Measurements from ENCODE around the gene KRT75.

Gene KRT75

DNA sequence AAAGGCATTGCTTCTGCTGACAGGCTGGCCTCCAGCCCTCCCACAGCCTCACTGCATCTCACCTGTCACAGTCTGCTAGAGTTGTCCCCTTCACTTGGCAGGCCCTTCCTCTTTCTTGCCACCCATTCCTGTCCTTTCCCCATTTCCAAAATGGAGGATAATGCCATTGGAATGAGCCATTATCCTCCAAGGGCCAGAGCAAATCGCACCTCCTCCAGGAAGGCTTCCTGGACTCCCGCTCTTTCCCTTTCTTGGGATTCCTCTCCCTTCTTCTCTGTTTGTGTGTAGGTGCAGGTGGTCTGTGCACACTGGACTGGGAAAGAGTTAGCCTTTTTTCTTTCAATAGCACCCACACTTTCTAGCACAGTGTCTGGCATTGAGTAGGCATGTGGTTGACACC is 31.8 kb downstream of the KRT75 start:
- TF ChIP-seq, protein P1, sequence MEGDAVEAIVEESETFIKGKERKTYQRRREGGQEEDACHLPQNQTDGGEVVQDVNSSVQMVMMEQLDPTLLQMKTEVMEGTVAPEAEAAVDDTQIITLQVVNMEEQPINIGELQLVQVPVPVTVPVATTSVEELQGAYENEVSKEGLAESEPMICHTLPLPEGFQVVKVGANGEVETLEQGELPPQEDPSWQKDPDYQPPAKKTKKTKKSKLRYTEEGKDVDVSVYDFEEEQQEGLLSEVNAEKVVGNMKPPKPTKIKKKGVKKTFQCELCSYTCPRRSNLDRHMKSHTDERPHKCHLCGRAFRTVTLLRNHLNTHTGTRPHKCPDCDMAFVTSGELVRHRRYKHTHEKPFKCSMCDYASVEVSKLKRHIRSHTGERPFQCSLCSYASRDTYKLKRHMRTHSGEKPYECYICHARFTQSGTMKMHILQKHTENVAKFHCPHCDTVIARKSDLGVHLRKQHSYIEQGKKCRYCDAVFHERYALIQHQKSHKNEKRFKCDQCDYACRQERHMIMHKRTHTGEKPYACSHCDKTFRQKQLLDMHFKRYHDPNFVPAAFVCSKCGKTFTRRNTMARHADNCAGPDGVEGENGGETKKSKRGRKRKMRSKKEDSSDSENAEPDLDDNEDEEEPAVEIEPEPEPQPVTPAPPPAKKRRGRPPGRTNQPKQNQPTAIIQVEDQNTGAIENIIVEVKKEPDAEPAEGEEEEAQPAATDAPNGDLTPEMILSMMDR (conservative IDR thresholded peaks at IDR 0.05; ENCODE audit: low read depth, low read length) = no peak
- no peak overlapping the region for H3K4me3 ChIP-seq (ENCODE audit: low read depth, low read length)
- DNase-seq (ENCODE audit: low read depth) = no peak

DNA sequence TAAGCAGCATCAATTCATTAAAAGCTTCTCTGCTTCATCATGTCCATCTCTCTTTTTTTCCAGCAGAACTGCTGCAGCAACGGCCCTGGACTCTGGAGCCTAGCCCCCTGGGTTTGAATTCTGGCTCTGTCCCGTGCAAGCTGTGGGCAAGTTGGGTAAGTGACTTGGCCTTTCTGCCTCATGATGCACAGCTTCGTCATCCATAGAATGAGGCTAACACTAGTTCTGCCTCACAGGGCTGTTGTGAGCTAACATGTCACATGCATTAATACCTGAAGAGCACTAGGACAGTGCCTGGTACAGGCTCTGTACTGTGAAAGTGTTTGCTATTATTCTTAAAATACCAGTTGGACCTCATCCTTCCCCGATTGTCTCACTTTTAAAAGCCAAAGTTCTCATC is 32.2 kb downstream of the KRT75 start:
- no peak overlapping the region for H3K4me3 ChIP-seq (ENCODE audit: low read depth, low read length)
- TF ChIP-seq, protein P1 (conservative IDR thresholded peaks at IDR 0.05; ENCODE audit: low read depth, low read length) = no peak

DNA sequence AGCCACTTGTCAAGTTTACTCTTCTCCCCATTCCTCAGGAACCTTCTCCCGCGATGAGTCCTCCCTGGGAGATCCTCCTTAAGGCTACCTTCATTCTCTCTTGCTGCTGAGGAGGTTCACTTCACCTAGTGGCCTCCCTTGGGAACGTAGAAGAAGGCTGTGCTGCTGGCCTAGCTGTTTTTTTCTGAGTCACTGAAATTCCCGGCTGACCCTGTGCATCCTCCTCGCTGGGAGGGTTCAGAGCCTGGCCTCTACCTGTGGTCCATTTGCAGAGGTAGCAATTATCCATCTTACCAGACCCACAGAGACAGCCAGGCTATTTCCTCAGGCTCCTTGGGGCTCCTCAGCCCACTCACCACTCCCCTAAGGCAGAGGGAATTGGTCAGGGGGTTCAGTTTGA is 32.6 kb downstream of the KRT75 start:
- H3K4me3 ChIP-seq (ENCODE audit: low read depth, low read length) = no peak overlapping the region
- TF ChIP-seq, protein P1 (conservative IDR thresholded peaks at IDR 0.05; ENCODE audit: low read depth, low read length) = no peak
- no peak for DNase-seq (ENCODE audit: low read depth)

More for the DNA sequence above, 32.2 kb downstream of the KRT75 start:
- DNase-seq (ENCODE audit: low read depth) = no peak

DNA sequence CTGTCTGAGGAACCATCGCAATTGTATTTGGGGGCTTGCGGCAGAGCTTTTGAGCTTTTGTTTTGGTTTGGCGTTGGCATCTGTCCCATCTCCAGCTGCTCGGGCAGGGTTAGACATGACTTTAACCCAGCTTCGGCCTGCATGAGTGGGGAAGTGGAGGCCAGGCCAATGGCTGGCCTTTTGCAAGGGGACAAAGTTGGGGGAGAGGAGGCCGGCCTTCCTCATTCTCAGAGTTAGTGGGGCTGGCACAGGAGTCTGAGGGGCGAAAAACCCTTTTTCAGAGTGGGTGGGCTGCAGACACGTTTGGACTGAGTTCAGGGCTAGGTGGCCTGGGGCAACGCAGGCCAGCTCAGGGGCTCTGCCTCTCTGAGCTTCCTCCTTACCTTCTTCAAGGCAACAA is 33.3 kb downstream of the KRT75 start:
- DNase-seq (ENCODE audit: low read depth) = no peak
- H3K4me3 ChIP-seq (ENCODE audit: low read depth, low read length) = no peak overlapping the region
- TF ChIP-seq, protein P1 (conservative IDR thresholded peaks at IDR 0.05; ENCODE audit: low read depth, low read length) = no peak

DNA sequence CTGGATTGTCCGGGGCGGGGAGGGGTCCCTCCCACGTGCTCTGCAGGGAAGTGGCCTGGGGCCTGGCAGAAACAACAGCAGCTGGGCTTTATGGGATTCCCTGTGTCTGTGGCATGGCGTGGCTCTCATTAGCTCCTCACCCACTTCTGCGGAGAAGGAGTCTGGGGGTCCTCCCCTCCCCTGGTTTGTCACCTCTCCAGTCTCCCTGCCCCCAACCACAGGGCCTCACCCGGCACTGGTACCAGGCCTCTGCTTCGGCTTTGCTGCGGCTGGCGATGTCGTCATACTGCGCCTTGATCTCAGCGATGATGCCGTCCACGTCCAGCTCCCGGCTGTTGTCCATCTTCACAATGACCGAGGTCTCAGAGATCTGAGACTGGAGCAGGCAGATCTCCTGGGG is 34.4 kb downstream of the KRT75 start:
- no peak overlapping the region for H3K4me3 ChIP-seq (ENCODE audit: low read depth, low read length)
- no peak for DNase-seq (ENCODE audit: low read depth)
- TF ChIP-seq, protein P1 (conservative IDR thresholded peaks at IDR 0.05; ENCODE audit: low read depth, low read length) = no peak

DNA sequence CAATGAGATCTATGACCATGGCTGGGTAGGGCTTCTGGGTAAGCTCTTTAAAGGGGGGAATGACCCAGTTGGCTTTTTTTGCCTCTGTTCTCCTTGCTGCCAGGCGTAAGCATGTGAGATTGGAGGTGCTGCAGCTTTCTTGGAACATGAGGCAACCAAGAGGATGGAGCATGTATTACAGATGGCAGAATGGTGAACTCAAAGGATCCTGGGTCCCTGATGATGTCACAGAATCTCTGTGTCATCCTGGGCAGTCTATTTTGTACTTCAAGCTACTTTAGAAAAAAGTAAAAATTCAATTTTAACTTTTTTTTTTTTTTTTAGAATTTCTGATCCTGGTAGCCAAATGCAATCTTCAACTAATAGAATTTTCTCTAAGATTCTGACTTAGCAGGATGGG is 36.0 kb downstream of the KRT75 start:
- H3K4me3 ChIP-seq (ENCODE audit: low read depth, low read length) = no peak overlapping the region
- TF ChIP-seq, protein P1 (conservative IDR thresholded peaks at IDR 0.05; ENCODE audit: low read depth, low read length) = no peak
- no peak for DNase-seq (ENCODE audit: low read depth)

DNA sequence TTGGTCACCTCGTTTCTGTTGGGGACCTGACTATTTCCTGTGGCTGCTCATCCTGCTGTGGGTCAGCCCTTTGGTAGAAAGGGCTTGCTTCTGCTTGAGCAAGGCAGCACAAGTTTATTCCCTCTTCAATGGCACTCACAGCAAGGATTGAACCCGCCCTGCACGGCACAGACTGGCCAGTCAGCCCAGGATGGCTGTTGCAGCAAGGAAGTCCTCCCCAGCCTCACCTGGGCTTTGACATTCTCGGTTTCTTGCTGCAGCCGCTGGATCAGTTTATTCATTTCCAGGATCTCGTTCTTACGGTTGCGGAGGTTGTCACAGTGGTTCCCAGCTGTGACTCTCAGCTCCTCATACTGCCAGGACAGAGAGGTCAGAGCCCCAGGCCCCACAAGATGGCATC is 37.5 kb downstream of the KRT75 start:
- no peak overlapping the region for H3K4me3 ChIP-seq (ENCODE audit: low read depth, low read length)
- TF ChIP-seq, protein P1 (conservative IDR thresholded peaks at IDR 0.05; ENCODE audit: low read depth, low read length) = no peak
- DNase-seq (ENCODE audit: low read depth) = no peak

All from choroid plexus epithelial cell (primary cell).